SK-N-SH treated with all-trans-retinoic acid at 6 μM for 48 hours (cell line): ENCODE data around the gene LIMD2.

Experiments used
- ATAC-seq: fragments of 200-7000 bp; cut with Tn5 transposase; 3 replicates; pipeline ENCODE4 v1.9.1; 2020; ENCODE audit warnings: mild to moderate bottlenecking, moderate library complexity
- ARNTL ChIP-seq: fragments of 450-650 bp; formaldehyde crosslinking; IDR thresholded peaks from 2 replicates; pipeline ENCODE4 v1.5.0; 2020; ENCODE audit warnings: low read depth, mild to moderate bottlenecking, moderate library complexity, borderline replicate concordance
- BACH2 ChIP-seq: fragments of 250-450 bp; sonication (Bioruptor Pico); IDR thresholded peaks from 2 replicates; pipeline ENCODE4 v1.9.0; 2021; ENCODE audit warnings: mild to moderate bottlenecking, borderline replicate concordance
- CSDC2 ChIP-seq: fragments of 250-450 bp; sonication (Bioruptor Pico); IDR thresholded peaks from 2 replicates; pipeline ENCODE4 v1.5.0; 2020; ENCODE audit warnings: mild to moderate bottlenecking, moderate library complexity
- ESRRG ChIP-seq: fragments of 250-450 bp; sonication (Bioruptor Pico); IDR thresholded peaks from 2 replicates; pipeline ENCODE4 v1.6.1; 2021; ENCODE audit warnings: mild to moderate bottlenecking
- GLIS3 ChIP-seq: fragments of 250-450 bp; sonication (Bioruptor Pico); IDR thresholded peaks from 2 replicates; pipeline ENCODE4 v1.5.0; 2020; ENCODE audit warnings: mild to moderate bottlenecking, moderate library complexity
- ISL1 ChIP-seq: fragments of 250-450 bp; sonication (Bioruptor Pico); IDR thresholded peaks from 2 replicates; pipeline ENCODE4 v2.1.2; 2022; ENCODE audit warnings: mild to moderate bottlenecking, moderate library complexity
- OSR1 ChIP-seq: fragments of 250-450 bp; sonication (Bioruptor Pico); IDR thresholded peaks from 2 replicates; pipeline ENCODE4 v1.8.0; 2022; ENCODE audit warnings: moderate library complexity, mild to moderate bottlenecking, inconsistent platforms
- PPARA ChIP-seq: fragments of 250-450 bp; sonication (Bioruptor Pico); IDR thresholded peaks from 2 replicates; pipeline ENCODE4 v1.5.0; 2020; ENCODE audit warnings: mild to moderate bottlenecking, borderline replicate concordance
- RARB ChIP-seq: fragments of 250-450 bp; sonication (Bioruptor Pico); IDR thresholded peaks from 2 replicates; pipeline ENCODE4 v1.8.0; 2021; ENCODE audit warnings: mild to moderate bottlenecking, moderate library complexity
- SNAI2 ChIP-seq: fragments of 250-450 bp; sonication (Bioruptor Pico); IDR thresholded peaks from 2 replicates; pipeline ENCODE4 v1.5.0; 2020; ENCODE audit warnings: mild to moderate bottlenecking, moderate library complexity
- TCF4 ChIP-seq: fragments of 250-450 bp; sonication (Bioruptor Pico); IDR thresholded peaks from 2 replicates; pipeline ENCODE4 v1.8.0; 2021; ENCODE audit warnings: mild to moderate bottlenecking, moderate library complexity, borderline replicate concordance
- TOX ChIP-seq: fragments of 250-450 bp; sonication (Bioruptor Pico); IDR thresholded peaks from 2 replicates; pipeline ENCODE4 v1.8.0; 2021; ENCODE audit warnings: mild to moderate bottlenecking, moderate library complexity, borderline replicate concordance
- ZC3H10 ChIP-seq: fragments of 250-450 bp; sonication (Bioruptor Pico); IDR thresholded peaks from 2 replicates; pipeline ENCODE4 v1.5.1; 2021; ENCODE audit warnings: mild to moderate bottlenecking, moderate library complexity
- ZFP3 ChIP-seq: fragments of 250-450 bp; sonication (Bioruptor Pico); IDR thresholded peaks from 2 replicates; pipeline ENCODE4 v1.5.0; 2020; ENCODE audit warnings: mild to moderate bottlenecking, moderate library complexity
- ZFP30 ChIP-seq: fragments of 450-650 bp; formaldehyde crosslinking; IDR thresholded peaks from 2 replicates; pipeline ENCODE4 v1.5.0; 2022; ENCODE audit warnings: mild to moderate bottlenecking, moderate library complexity
- ZNF565 ChIP-seq: fragments of 450-650 bp; formaldehyde crosslinking; conservative IDR thresholded peaks from 2 replicates; pipeline ENCODE4 v1.5.0; 2020; ENCODE audit warnings: low read depth, mild to moderate bottlenecking, moderate library complexity
- ZNF8 ChIP-seq: fragments of 450-650 bp; formaldehyde crosslinking; IDR thresholded peaks from 2 replicates; pipeline ENCODE4 v1.5.0; 2020; ENCODE audit warnings: mild to moderate bottlenecking, moderate library complexity
- TF ChIP-seq, protein P1 (sequence below): fragments of 250-450 bp; sonication (Bioruptor Pico); IDR thresholded peaks from 2 replicates; pipeline ENCODE4 v1.5.1; 2021; ENCODE audit warnings: mild to moderate bottlenecking, moderate library complexity
- TF ChIP-seq, protein P2 (sequence below): fragments of 250-450 bp; sonication (Bioruptor Pico); IDR thresholded peaks from 2 replicates; pipeline ENCODE4 v1.5.1; 2020; ENCODE audit warnings: low read depth, mild to moderate bottlenecking, moderate library complexity
- TF ChIP-seq, protein P3 (sequence below): fragments of 250-450 bp; sonication (Bioruptor Pico); IDR thresholded peaks from 2 replicates; pipeline ENCODE4 v1.8.0; 2021; ENCODE audit warnings: low read depth, mild to moderate bottlenecking, moderate library complexity, borderline replicate concordance
- TF ChIP-seq, protein P4 (sequence below): fragments of 250-450 bp; sonication (Bioruptor Pico); IDR thresholded peaks from 2 replicates; pipeline ENCODE4 v1.5.0; 2020; ENCODE audit warnings: mild to moderate bottlenecking, moderate library complexity
- TF ChIP-seq, protein P5 (sequence below): fragments of 250-450 bp; sonication (Bioruptor Pico); IDR thresholded peaks from 2 replicates; pipeline ENCODE4 v1.8.0; 2020; ENCODE audit warnings: mild to moderate bottlenecking, moderate library complexity, borderline replicate concordance

Gene LIMD2

DNA sequence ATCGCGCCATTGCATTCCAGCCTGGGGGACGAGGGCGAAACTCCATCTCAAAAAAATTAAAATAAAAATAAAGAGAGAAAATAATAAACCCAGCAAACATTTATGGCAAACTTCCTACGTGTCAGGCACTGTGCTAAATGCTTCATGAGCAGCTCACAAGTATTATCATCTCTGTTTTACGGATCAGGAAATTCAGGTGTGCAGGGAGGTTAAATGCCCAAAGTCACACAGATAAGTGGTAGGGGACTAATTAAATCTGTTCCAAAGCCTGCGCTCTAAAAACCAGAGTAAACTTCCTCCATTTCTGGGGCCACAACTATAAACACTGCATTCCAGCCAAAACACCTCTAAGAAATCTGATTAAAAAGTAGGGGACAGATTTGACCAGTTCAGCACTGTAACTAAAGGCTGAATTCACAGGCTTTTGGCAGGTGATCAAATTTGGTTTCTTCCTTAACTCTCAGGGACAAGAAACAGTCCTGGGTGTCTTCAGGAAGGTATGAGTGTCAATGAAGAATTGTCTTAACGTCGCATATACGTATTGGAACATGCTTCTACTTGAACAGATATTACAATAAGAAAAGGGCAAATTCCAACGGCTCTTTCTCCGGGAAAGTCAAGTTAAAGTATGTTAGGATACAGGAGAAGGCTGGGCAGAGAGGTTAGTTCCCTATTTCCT lies 40.7 kb upstream of the LIMD2 start:
- TF ChIP-seq BACH2 (CRISPR knock-in tag): no peak
- TF ChIP-seq ZFP3 (CRISPR knock-in tag): no peak
- TF ChIP-seq, protein P1, sequence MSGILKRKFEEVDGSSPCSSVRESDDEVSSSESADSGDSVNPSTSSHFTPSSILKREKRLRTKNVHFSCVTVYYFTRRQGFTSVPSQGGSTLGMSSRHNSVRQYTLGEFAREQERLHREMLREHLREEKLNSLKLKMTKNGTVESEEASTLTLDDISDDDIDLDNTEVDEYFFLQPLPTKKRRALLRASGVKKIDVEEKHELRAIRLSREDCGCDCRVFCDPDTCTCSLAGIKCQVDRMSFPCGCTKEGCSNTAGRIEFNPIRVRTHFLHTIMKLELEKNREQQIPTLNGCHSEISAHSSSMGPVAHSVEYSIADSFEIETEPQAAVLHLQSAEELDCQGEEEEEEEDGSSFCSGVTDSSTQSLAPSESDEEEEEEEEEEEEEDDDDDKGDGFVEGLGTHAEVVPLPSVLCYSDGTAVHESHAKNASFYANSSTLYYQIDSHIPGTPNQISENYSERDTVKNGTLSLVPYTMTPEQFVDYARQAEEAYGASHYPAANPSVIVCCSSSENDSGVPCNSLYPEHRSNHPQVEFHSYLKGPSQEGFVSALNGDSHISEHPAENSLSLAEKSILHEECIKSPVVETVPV (CRISPR knock-in tag): no peak
- no peak for TF ChIP-seq ISL1 (CRISPR knock-in tag)
- no peak; the same call in 2 of the 3 replicates for ATAC-seq

DNA sequence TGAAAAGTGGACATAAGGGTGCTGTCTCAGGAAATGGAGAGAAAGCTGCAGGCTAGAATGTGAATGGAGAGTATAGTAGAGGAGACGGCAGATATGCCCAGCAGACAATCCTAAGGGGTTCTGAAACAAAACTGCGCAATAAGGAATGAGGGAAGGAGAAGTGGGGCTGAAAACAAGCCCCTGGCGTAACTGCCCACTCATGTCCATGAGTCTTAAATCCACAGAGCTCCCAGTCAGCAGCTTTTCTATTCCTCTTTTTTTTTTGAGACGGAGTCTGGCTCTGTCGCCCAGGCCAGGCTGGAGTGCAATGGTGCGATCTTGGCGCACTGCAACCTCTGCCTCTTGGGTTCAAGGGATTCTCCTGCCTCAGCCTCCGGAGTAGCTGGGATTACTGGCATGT lies 35.8 kb upstream of the LIMD2 start:
- TF ChIP-seq, protein P1 (CRISPR knock-in tag): no peak
- TF ChIP-seq, protein P2, sequence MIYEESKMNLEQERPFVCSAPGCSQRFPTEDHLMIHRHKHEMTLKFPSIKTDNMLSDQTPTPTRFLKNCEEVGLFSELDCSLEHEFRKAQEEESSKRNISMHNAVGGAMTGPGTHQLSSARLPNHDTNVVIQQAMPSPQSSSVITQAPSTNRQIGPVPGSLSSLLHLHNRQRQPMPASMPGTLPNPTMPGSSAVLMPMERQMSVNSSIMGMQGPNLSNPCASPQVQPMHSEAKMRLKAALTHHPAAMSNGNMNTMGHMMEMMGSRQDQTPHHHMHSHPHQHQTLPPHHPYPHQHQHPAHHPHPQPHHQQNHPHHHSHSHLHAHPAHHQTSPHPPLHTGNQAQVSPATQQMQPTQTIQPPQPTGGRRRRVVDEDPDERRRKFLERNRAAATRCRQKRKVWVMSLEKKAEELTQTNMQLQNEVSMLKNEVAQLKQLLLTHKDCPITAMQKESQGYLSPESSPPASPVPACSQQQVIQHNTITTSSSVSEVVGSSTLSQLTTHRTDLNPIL (CRISPR knock-in tag): no peak
- TF ChIP-seq BACH2 (CRISPR knock-in tag) (no peak), RARB (CRISPR knock-in tag) (no peak), ZFP3 (CRISPR knock-in tag) (no peak), ARNTL (CRISPR knock-in tag) (no peak), CSDC2 (CRISPR knock-in tag) (no peak), SNAI2 (no peak), ZFP30 (CRISPR knock-in tag) (no peak), TCF4 (CRISPR knock-in tag) (no peak), OSR1 (CRISPR knock-in tag) (no peak), TOX (CRISPR knock-in tag) (no peak), ZNF565 (CRISPR knock-in tag) (no peak), GLIS3 (no peak), ZC3H10 (CRISPR knock-in tag) (no peak), ESRRG (CRISPR knock-in tag) (no peak), PPARA (no peak)
- TF ChIP-seq, protein P3, sequence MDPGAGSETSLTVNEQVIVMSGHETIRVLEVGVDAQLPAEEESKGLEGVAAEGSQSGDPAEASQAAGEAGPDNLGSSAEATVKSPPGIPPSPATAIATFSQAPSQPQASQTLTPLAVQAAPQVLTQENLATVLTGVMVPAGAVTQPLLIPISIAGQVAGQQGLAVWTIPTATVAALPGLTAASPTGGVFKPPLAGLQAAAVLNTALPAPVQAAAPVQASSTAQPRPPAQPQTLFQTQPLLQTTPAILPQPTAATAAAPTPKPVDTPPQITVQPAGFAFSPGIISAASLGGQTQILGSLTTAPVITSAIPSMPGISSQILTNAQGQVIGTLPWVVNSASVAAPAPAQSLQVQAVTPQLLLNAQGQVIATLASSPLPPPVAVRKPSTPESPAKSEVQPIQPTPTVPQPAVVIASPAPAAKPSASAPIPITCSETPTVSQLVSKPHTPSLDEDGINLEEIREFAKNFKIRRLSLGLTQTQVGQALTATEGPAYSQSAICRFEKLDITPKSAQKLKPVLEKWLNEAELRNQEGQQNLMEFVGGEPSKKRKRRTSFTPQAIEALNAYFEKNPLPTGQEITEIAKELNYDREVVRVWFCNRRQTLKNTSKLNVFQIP (CRISPR knock-in tag): no peak
- TF ChIP-seq, protein P4, sequence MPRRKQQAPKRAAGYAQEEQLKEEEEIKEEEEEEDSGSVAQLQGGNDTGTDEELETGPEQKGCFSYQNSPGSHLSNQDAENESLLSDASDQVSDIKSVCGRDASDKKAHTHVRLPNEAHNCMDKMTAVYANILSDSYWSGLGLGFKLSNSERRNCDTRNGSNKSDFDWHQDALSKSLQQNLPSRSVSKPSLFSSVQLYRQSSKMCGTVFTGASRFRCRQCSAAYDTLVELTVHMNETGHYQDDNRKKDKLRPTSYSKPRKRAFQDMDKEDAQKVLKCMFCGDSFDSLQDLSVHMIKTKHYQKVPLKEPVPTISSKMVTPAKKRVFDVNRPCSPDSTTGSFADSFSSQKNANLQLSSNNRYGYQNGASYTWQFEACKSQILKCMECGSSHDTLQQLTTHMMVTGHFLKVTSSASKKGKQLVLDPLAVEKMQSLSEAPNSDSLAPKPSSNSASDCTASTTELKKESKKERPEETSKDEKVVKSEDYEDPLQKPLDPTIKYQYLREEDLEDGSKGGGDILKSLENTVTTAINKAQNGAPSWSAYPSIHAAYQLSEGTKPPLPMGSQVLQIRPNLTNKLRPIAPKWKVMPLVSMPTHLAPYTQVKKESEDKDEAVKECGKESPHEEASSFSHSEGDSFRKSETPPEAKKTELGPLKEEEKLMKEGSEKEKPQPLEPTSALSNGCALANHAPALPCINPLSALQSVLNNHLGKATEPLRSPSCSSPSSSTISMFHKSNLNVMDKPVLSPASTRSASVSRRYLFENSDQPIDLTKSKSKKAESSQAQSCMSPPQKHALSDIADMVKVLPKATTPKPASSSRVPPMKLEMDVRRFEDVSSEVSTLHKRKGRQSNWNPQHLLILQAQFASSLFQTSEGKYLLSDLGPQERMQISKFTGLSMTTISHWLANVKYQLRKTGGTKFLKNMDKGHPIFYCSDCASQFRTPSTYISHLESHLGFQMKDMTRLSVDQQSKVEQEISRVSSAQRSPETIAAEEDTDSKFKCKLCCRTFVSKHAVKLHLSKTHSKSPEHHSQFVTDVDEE (CRISPR knock-in tag): no peak
- no peak for ATAC-seq

DNA sequence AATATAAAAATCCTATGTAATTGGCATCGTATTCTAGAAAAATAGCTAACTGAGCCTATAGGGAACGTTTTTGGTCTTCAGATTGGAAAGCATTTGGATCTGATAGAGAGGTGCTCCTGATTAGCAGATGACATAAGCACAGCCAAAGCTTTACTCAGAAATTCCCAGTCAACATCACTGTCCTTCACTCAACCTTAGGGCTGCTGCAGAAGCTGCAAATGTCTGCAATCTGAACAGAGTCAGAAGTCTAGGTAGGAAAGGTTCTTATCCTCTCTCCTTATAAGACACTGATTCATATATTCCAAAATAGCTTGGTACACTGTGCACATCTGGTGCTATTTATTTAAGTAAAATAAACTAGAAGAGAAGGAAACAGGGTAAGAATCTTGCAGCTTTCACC lies 22.5 kb upstream of the LIMD2 start:
- ATAC-seq: no peak; the same call in 1 of the 3 replicates
- TF ChIP-seq ARNTL (CRISPR knock-in tag): no peak
- TF ChIP-seq PPARA: no peak
- TF ChIP-seq, protein P2 (CRISPR knock-in tag): no peak
- no peak for TF ChIP-seq ZNF565 (CRISPR knock-in tag)
- TF ChIP-seq, protein P1 (CRISPR knock-in tag): no peak
- TF ChIP-seq ZFP30 (CRISPR knock-in tag): no peak
- TF ChIP-seq, protein P5, sequence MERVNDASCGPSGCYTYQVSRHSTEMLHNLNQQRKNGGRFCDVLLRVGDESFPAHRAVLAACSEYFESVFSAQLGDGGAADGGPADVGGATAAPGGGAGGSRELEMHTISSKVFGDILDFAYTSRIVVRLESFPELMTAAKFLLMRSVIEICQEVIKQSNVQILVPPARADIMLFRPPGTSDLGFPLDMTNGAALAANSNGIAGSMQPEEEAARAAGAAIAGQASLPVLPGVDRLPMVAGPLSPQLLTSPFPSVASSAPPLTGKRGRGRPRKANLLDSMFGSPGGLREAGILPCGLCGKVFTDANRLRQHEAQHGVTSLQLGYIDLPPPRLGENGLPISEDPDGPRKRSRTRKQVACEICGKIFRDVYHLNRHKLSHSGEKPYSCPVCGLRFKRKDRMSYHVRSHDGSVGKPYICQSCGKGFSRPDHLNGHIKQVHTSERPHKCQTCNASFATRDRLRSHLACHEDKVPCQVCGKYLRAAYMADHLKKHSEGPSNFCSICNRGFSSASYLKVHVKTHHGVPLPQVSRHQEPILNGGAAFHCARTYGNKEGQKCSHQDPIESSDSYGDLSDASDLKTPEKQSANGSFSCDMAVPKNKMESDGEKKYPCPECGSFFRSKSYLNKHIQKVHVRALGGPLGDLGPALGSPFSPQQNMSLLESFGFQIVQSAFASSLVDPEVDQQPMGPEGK: no peak
- no peak for TF ChIP-seq ISL1 (CRISPR knock-in tag)
- TF ChIP-seq OSR1 (CRISPR knock-in tag): no peak
- no peak for TF ChIP-seq ZFP3 (CRISPR knock-in tag)
- no peak for TF ChIP-seq TOX (CRISPR knock-in tag)
- TF ChIP-seq ESRRG (CRISPR knock-in tag): no peak
- TF ChIP-seq GLIS3: no peak
- no peak for TF ChIP-seq BACH2 (CRISPR knock-in tag)
- TF ChIP-seq TCF4 (CRISPR knock-in tag): no peak
- TF ChIP-seq ZNF8 (CRISPR knock-in tag): no peak
